ENCODE measurements around the gene SGSM1. TPM values are rescaled to one million over a fixed set of nuclear protein-coding genes. Genes with fewer than 3 reads are reported as not detected.

SGSM1 gene
- total RNA-seq, 2 experiments from 2014 or later: 0.12 to 0.15 TPM

GRCh38 chr22:24953384-24954113 is 147.5 kb downstream of the SGSM1 start:
- DNase-seq: no peak
- CTCF ChIA-PET: interaction anchor here (1.0 to 1.1 kb wide), 2 partner anchors 9 to 95 kb away, joined by 3 to 4 read pairs; no protein-coding TSS in a partner anchor
- Mint-ChIP-seq H3K27me3 (peaks cover 56% of the 10 kb centered on the region), H3K4me3 (peak overlapping the region; percentile 78), H3K27ac (no peak overlapping the region), H3K9me3 (no peaks in the 10 kb centered on the region), H3K4me1 (peaks cover 31% of the 10 kb centered on the region), H3K36me3 (ENCODE audit: low read depth) (no peaks in the 10 kb centered on the region)
- POLR2A ChIA-PET: no interaction called here

GRCh38 chr22:24954114-24954463 is 148.1 kb downstream of the SGSM1 start:
- CTCF ChIA-PET: no interaction called here
- Mint-ChIP-seq H3K36me3 (ENCODE audit: low read depth) (no peaks in the 10 kb centered on the region), H3K27me3 (peaks cover 52% of the 10 kb centered on the region), H3K4me3 (peak overlapping the region; percentile 51), H3K27ac (no peak overlapping the region), H3K4me1 (peaks cover 31% of the 10 kb centered on the region), H3K9me3 (no peaks in the 10 kb centered on the region)
- POLR2A ChIA-PET: no interaction called here
- DNase-seq: no peak

- ChIA-PET POLR2A (no interaction called here), CTCF (no interaction called here)
Observed at GRCh38 chr22:24954856-24955255, 148.8 kb downstream of the SGSM1 start.

DNA sequence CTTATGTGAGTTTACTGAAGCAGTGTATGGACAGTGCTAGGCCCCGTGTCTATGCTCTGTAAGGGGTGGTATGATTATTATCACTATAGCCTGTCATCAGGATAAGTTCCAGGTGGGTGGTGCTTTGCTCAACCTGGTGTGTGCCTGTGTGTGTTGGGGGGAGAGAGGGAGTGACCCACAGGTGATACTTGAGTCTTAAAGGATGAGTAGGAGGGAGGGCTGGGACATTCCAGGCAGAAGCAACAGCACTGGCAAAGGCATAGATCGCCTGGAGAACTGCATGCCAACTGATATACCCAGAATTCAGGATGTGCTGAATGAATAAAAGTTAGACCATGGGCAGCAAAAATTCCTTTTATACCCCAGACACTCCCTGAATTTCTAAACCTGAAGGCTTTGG is 151.0 kb downstream of the SGSM1 start:
- Mint-ChIP-seq H3K4me3 (no peak overlapping the region), H3K4me1 (peaks cover 13% of the 10 kb centered on the region), H3K27me3 (peaks cover 29% of the 10 kb centered on the region), H3K9me3 (no peaks in the 10 kb centered on the region), H3K36me3 (ENCODE audit: low read depth) (no peaks in the 10 kb centered on the region), H3K27ac (no peak overlapping the region)
- no peak for DNase-seq
- POLR2A ChIA-PET: no interaction called here
- CTCF ChIA-PET: no interaction called here

More at GRCh38 chr22:24954856-24955255, 148.8 kb downstream of the SGSM1 start:
- Mint-ChIP-seq H3K36me3 (ENCODE audit: low read depth) (no peaks in the 10 kb centered on the region), H3K27me3 (peaks cover 47% of the 10 kb centered on the region), H3K4me3 (no peak overlapping the region), H3K27ac (no peak overlapping the region), H3K9me3 (no peaks in the 10 kb centered on the region), H3K4me1 (peaks cover 31% of the 10 kb centered on the region)
- DNase-seq: no peak

GRCh38 chr22:24961217-24961844 is 155.3 kb downstream of the SGSM1 start:
- Mint-ChIP-seq H3K27ac (no peak overlapping the region), H3K36me3 (ENCODE audit: low read depth) (no peaks in the 10 kb centered on the region), H3K9me3 (no peaks in the 10 kb centered on the region), H3K4me1 (peaks cover 2% of the 10 kb centered on the region), H3K27me3 (peaks cover under 1% of the 10 kb centered on the region), H3K4me3 (no peak overlapping the region)
- ChIA-PET CTCF (no interaction called here), POLR2A (no interaction called here)
- DNase-seq: no peak

- H3K27me3 Mint-ChIP-seq: no peaks in the 10 kb centered on the region
- ChIA-PET POLR2A (no interaction called here), CTCF (interaction anchor here (1.1 kb wide), 1 partner anchor 9 kb away, joined by 3 read pairs; no protein-coding TSS in a partner anchor)
- no peak overlapping the region for H3K27ac Mint-ChIP-seq
- no peaks in the 10 kb centered on the region for H3K9me3 Mint-ChIP-seq
- no peak overlapping the region for H3K4me3 Mint-ChIP-seq
- no peaks in the 10 kb centered on the region for H3K36me3 Mint-ChIP-seq (ENCODE audit: low read depth)
- no peak for DNase-seq
- peaks cover 2% of the 10 kb centered on the region for H3K4me1 Mint-ChIP-seq
Observed at GRCh38 chr22:24962094-24962493, 156.1 kb downstream of the SGSM1 start.

- POLR2A ChIA-PET: interaction anchor here (0.9 kb wide), 1 partner anchor 53 kb away, joined by 7 read pairs; no protein-coding TSS in a partner anchor
Observed at GRCh38 chr22:24962835-24963234, 156.8 kb downstream of the SGSM1 start.

GRCh38 chr22:24964441-24964840 is 158.4 kb downstream of the SGSM1 start:
- ChIA-PET POLR2A (no interaction called here), CTCF (interaction anchor here (1.2 kb wide), 1 partner anchor 10 kb away, joined by 3 read pairs; no protein-coding TSS in a partner anchor)
- no peak for DNase-seq
- H3K9me3 Mint-ChIP-seq: no peaks in the 10 kb centered on the region
- no peak overlapping the region for H3K4me3 Mint-ChIP-seq
- no peaks in the 10 kb centered on the region for H3K36me3 Mint-ChIP-seq (ENCODE audit: low read depth)
- H3K4me1 Mint-ChIP-seq: peaks cover 2% of the 10 kb centered on the region
- no peak overlapping the region for H3K27ac Mint-ChIP-seq
- peaks cover under 1% of the 10 kb centered on the region for H3K27me3 Mint-ChIP-seq

More at GRCh38 chr22:24962835-24963234, 156.8 kb downstream of the SGSM1 start:
- no peak overlapping the region for H3K4me3 Mint-ChIP-seq
- DNase-seq: no peak
- H3K9me3 Mint-ChIP-seq: no peaks in the 10 kb centered on the region
- no peaks in the 10 kb centered on the region for H3K27me3 Mint-ChIP-seq
- peaks cover 2% of the 10 kb centered on the region for H3K4me1 Mint-ChIP-seq
- no peaks in the 10 kb centered on the region for H3K36me3 Mint-ChIP-seq (ENCODE audit: low read depth)
- H3K27ac Mint-ChIP-seq: no peak overlapping the region
- CTCF ChIA-PET: interaction anchor here (1.1 kb wide), 1 partner anchor 10 kb away, joined by 3 read pairs; no protein-coding TSS in a partner anchor

GRCh38 chr22:24965822-24966626 is 160.0 kb downstream of the SGSM1 start:
- Mint-ChIP-seq H3K27ac (no peak overlapping the region), H3K4me3 (no peak overlapping the region), H3K4me1 (peaks cover 2% of the 10 kb centered on the region), H3K36me3 (ENCODE audit: low read depth) (no peaks in the 10 kb centered on the region), H3K27me3 (peaks cover 3% of the 10 kb centered on the region), H3K9me3 (no peaks in the 10 kb centered on the region)
- no peak for DNase-seq
- CTCF ChIA-PET: interaction anchor here (0.6 to 1.1 kb wide), 3 partner anchors 13 to 1328 kb away, joined by 3 to 4 read pairs (median 3); partner anchors contain the start of gene KIAA1671
- POLR2A ChIA-PET: interaction anchor here (0.6 kb wide), 1 partner anchor 53 kb away, joined by 9 read pairs; no protein-coding TSS in a partner anchor

DNA sequence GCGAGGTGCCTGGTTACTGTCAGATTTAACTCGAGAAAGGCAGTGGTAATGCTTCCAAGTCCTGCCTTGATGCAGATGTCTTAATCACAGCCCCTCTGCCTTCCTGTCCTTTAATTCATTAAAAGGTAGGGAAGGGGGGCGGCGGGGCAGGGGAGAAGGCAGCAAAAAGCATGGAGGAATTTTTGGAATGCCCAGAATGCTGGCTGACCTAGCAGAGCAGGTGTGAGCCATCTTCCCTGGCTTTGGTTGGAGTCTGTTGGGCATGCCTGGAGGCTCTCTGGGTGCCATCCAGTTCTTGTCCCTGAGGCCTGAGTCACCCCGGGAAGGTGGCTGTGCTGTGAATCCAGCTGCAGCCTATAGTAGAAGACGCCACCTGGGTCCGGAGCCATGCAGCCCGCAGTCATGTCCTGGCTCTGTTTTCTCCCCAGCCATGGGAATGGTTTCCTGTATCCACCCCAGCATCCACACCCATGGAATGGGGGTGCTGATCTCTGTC is 162.1 kb downstream of the SGSM1 start:
- ChIA-PET CTCF (interaction anchor here (1.4 kb wide), 1 partner anchor 100 kb away, joined by 3 read pairs; no protein-coding TSS in a partner anchor), POLR2A (no interaction called here)
- Mint-ChIP-seq H3K36me3 (ENCODE audit: low read depth) (no peaks in the 10 kb centered on the region), H3K4me1 (peaks cover 2% of the 10 kb centered on the region), H3K27me3 (peaks cover 5% of the 10 kb centered on the region), H3K9me3 (no peaks in the 10 kb centered on the region), H3K4me3 (no peak overlapping the region), H3K27ac (no peak overlapping the region)
- DNase-seq: no peak

DNA sequence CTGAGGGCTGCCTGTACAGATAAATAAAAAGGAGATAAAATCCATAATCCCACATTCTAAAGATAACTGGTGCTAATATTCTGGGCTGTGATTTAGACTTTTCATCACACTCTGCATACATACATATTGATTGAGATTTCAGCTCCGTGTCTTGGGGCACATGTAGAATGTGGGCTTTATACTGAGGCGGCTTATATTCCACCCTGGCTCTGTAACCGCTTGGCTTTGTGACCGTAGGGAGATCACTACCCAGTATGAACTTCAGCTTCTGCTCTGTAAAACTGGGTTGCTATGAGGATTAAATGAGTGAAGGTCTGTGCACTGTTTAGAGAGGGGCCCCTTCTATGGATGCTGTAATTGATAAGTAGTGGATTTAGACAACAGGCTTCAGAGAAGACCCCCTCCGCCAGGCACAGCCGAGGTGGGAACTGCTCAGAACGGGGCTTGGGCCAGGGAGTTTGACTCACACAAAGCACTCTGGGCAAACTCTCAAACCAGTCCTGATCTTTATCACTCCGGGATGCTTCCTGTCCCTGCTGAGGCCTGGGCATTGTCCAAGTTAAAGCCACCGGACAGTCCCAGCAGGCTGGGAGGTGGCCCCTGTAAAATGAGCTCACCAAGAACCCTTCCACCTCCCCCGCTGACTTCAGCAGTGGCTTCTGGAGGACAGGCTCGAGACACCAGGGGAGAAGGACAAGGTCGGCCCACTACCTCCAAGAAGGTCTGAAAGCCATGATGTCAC is 163.7 kb downstream of the SGSM1 start:
- POLR2A ChIA-PET: no interaction called here
- no peaks in the 10 kb centered on the region for H3K36me3 Mint-ChIP-seq (ENCODE audit: low read depth)
- CTCF ChIA-PET: no interaction called here

GRCh38 chr22:24972369-24972768 is 166.4 kb downstream of the SGSM1 start:
- Mint-ChIP-seq H3K4me3 (no peak overlapping the region), H3K36me3 (ENCODE audit: low read depth) (no peaks in the 10 kb centered on the region), H3K9me3 (no peaks in the 10 kb centered on the region), H3K4me1 (no peaks in the 10 kb centered on the region), H3K27me3 (peaks cover 5% of the 10 kb centered on the region), H3K27ac (no peak overlapping the region)
- ChIA-PET POLR2A (no interaction called here), CTCF (no interaction called here)
- DNase-seq: no peak

More for the DNA sequence above, 163.7 kb downstream of the SGSM1 start:
- Mint-ChIP-seq H3K4me3 (no peak overlapping the region), H3K4me1 (no peaks in the 10 kb centered on the region), H3K27ac (no peak overlapping the region), H3K27me3 (peaks cover 5% of the 10 kb centered on the region), H3K9me3 (no peaks in the 10 kb centered on the region)
- DNase-seq: no peak

All from activated CD4-positive, alpha-beta T cell treated with anti-CD3 and anti-CD28 coated beads, Interleukin-2, amount 10 ng/mL, durations not matched to agents 7 days and 5 days (primary cell).